CD14-positive monocyte (primary cell): ENCODE results near the gene MRGPRF. TPM values are rescaled to one million over a fixed set of nuclear protein-coding genes. Genes with fewer than 3 reads are reported as not detected.
A peak's percentile ranks its signal among the peaks of the same experiment; 100 is the strongest.

Experiments used
- DNase-seq, 3 donors: peaks; one replicate each; pipeline ENCODE4 v3.0.0-alpha.2; 2011 to 2022
- H2AFZ ChIP-seq: 2 replicates; pipeline ENCODE4 v1.6.0; 2012; ENCODE audit warnings: mild to moderate bottlenecking, low read depth, low read length, inconsistent platforms; ENCODE audit not compliant: insufficient read depth, poor library complexity, severe bottlenecking
- H3K27ac ChIP-seq, 2 donors: 1 replicate in 1 of 2; 2 replicates in 1 of 2; pipeline ENCODE4 v1.5.1; 2012 to 2013; ENCODE audit warnings: low read length in 2 of 2, control low read depth in 1 of 2, inconsistent platforms in 1 of 2, low read depth in 1 of 2, mild to moderate bottlenecking in 1 of 2
- H3K27me3 ChIP-seq, 2 donors: one replicate each; pipeline versions ENCODE4 v1.6.0 to v1.6.1; 2011 to 2013; ENCODE audit warnings: low read length in 2 of 2; ENCODE audit not compliant: control insufficient read depth in 2 of 2, insufficient read depth in 2 of 2
- H3K36me3 ChIP-seq, 2 donors: replicated peaks in 1 of 2; 1 replicate in 1 of 2; 2 replicates in 1 of 2; pipeline versions ENCODE4 v1.5.1 to v1.6.1; 2012 to 2013; ENCODE audit warnings: low read length in 2 of 2, control low read depth in 1 of 2, inconsistent platforms in 1 of 2, mild to moderate bottlenecking in 1 of 2; ENCODE audit not compliant: insufficient read depth in 2 of 2, control insufficient read depth in 1 of 2
- H3K4me1 ChIP-seq, 2 donors: 1 replicate in 1 of 2; 2 replicates in 1 of 2; pipeline versions ENCODE4 v1.5.1 to v1.6.1; 2012 to 2013; ENCODE audit warnings: low read length in 2 of 2, control low read depth in 1 of 2, inconsistent platforms in 1 of 2, mild to moderate bottlenecking in 1 of 2, moderate library complexity in 1 of 2; ENCODE audit not compliant: insufficient read depth in 2 of 2, control insufficient read depth in 1 of 2
- H3K4me2 ChIP-seq: replicated peaks from 2 replicates; pipeline ENCODE3; 2012; ENCODE audit warnings: low read length, moderate library complexity, mild to moderate bottlenecking; ENCODE audit not compliant: poor library complexity, severe bottlenecking; ENCODE audit errors: extremely low read depth
- H3K4me3 ChIP-seq, 3 experiments: fragments of 200-600 bp in 1 of 3; sonication (generic) in 1 of 3; replicated peaks in 1 of 3; 1 replicate in 2 of 3; 2 replicates in 1 of 3; pipeline ENCODE4 v1.5.1; 2011 to 2013; ENCODE audit warnings: low read length in 3 of 3, mild to moderate bottlenecking in 3 of 3, control low read depth in 2 of 3, low read depth in 2 of 3, inconsistent platforms in 1 of 3, moderate library complexity in 1 of 3
- H3K79me2 ChIP-seq: 2 replicates; pipeline ENCODE4 v1.6.0; 2012; ENCODE audit warnings: mild to moderate bottlenecking, control low read depth, inconsistent platforms, low read length, moderate library complexity; ENCODE audit not compliant: insufficient read depth
- H3K9ac ChIP-seq: 2 replicates; pipeline ENCODE4 v1.6.0; 2017; ENCODE audit warnings: low read length, mild to moderate bottlenecking; ENCODE audit not compliant: insufficient read depth, poor library complexity, severe bottlenecking
- H3K9me3 ChIP-seq, 2 donors: replicated peaks in 1 of 2; 1 replicate in 1 of 2; 2 replicates in 1 of 2; pipeline versions ENCODE4 v1.5.1 to v1.6.1; 2012 to 2013; ENCODE audit warnings: low read length in 2 of 2, control low read depth in 1 of 2; ENCODE audit not compliant: control insufficient read depth in 1 of 2, insufficient read depth in 1 of 2
- H4K20me1 ChIP-seq: 2 replicates; pipeline ENCODE4 v1.6.0; 2012; ENCODE audit warnings: mild to moderate bottlenecking, low read length, control low read depth, moderate library complexity; ENCODE audit not compliant: insufficient read depth
- H3K27ac Mint-ChIP-seq, 7 donors: one replicate each; pipeline ENCODE4 v1.8.0; 2020; ENCODE audit warnings: mild to moderate bottlenecking in 7 of 7, mixed read lengths in 7 of 7, moderate library complexity in 6 of 7, inconsistent platforms in 2 of 7
- H3K27me3 Mint-ChIP-seq, 3 donors: one replicate each; pipeline ENCODE4 v1.8.0; 2021 to 2022; ENCODE audit warnings: low read depth in 3 of 3, mild to moderate bottlenecking in 3 of 3, mixed read lengths in 3 of 3, moderate library complexity in 3 of 3, inconsistent platforms in 1 of 3
- H3K36me3 Mint-ChIP-seq, 2 donors: one replicate each; pipeline ENCODE4 v1.8.0; 2020; ENCODE audit warnings: mixed read lengths in 2 of 2, inconsistent platforms in 1 of 2, mild to moderate bottlenecking in 1 of 2
- H3K4me1 Mint-ChIP-seq: one replicate; pipeline ENCODE4 v1.8.0; 2020; ENCODE audit warnings: mild to moderate bottlenecking, mixed read lengths
- H3K4me3 Mint-ChIP-seq, 2 donors: one replicate each; pipeline ENCODE4 v1.8.0; 2020; ENCODE audit warnings: mild to moderate bottlenecking in 2 of 2, mixed read lengths in 2 of 2, moderate library complexity in 1 of 2
- H3K9me3 Mint-ChIP-seq, 7 donors: one replicate each; pipeline ENCODE4 v1.8.0; 2020 to 2022; ENCODE audit warnings: mixed read lengths in 7 of 7, mild to moderate bottlenecking in 6 of 7, moderate library complexity in 6 of 7, inconsistent platforms in 2 of 7
- WGBS: methylation state at CpG from one replicate; pipeline ENCODE4 v1.1.5; 2013; ENCODE audit warnings: missing lambda C conversion rate; ENCODE audit not compliant: insufficient coverage; 5-methylcytosine and 5-hydroxymethylcytosine counted together
- intact Hi-C, 2 donors: fragments of 100-400 bp; cut with micrococcal nuclease; formaldehyde crosslinking; loops; one replicate each; pipeline versions ENCODE4 v1.15.0 to v1.15.1; 2023
- polyA plus RNA-seq, 3 donors: library from polyadenylated mRNA; depleted of rRNA in 1 of 3; unstranded in 2 of 3; stranded (reverse) in 1 of 3; fragments of 300-500 nt in 2 of 3; fragments of >200 nt in 1 of 3; fragmentation: Illumina TruSeq in 2 of 3; gene quantifications; 1 replicate in 2 of 3; 2 replicates in 1 of 3; pipeline ENCODE4 v1.2.3, GENCODE V29; 2012 to 2021
- TF ChIP-seq, protein P1 (sequence below): fragments of 200-600 bp; IDR thresholded peaks from one replicate; pipeline ENCODE4 v1.8.0; 2022; ENCODE audit warnings: antibody characterized with exemption, mild to moderate bottlenecking

The MRGPRF gene
- polyA plus RNA-seq, 3 donors, result 0.22 to 0.23 TPM; not detected in 1

DNA sequence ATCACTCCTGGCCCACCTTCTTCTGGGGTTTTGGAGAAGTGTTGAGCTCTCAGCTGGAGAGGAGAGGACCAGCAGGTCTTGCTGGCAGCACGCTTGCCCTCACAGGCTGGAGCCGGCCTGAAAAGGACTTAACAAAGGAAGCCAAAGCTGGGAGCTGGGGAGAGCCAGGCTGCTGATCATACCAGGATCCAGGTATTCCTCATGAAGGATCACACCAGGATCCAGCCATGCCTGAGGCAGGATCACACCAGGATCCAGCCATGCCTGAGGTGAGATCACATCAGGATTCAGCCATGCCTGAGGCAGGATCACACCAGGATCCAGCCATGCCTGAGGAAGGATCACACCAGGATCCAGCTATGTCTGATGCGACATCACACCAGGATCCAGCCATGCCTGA is 49.3 kb downstream of the MRGPRF start:
- Histone ChIP-seq H3K27ac (no peak overlapping the region), H3K9ac (no peak overlapping the region), H3K4me2 (no peak overlapping the region), H3K4me1 (no peaks in the 10 kb centered on the region), H3K36me3 (no peaks in the 10 kb centered on the region), H3K27me3 (no peaks in the 10 kb centered on the region), H3K4me3 (no peak overlapping the region), H4K20me1 (no peaks in the 10 kb centered on the region), H3K9me3 (no peaks in the 10 kb centered on the region), H2AFZ (no peak overlapping the region), H3K79me2 (no peaks in the 10 kb centered on the region)
- intact Hi-C loops, result no loop called here
- whole genome bisulfite sequencing, result 100% methylated on average over 2 of the region's 3 CpGs
- Mint-ChIP-seq H3K36me3 (no peaks in the 10 kb centered on the region), H3K27ac (peak overlapping the region in 1 of 7 donors; percentile 23), H3K4me3 (no peak overlapping the region), H3K4me1 (peaks cover 7% of the 10 kb centered on the region), H3K27me3 (peaks cover 4 to 9% (median 4%) of the 10 kb centered on the region in 3 donors), H3K9me3 (peaks cover 0 to 6% (median 3%) of the 10 kb centered on the region in 7 donors)
- DNase-seq, result peak in 1 of 3 donors; percentile 21
- TF ChIP-seq, protein P1, sequence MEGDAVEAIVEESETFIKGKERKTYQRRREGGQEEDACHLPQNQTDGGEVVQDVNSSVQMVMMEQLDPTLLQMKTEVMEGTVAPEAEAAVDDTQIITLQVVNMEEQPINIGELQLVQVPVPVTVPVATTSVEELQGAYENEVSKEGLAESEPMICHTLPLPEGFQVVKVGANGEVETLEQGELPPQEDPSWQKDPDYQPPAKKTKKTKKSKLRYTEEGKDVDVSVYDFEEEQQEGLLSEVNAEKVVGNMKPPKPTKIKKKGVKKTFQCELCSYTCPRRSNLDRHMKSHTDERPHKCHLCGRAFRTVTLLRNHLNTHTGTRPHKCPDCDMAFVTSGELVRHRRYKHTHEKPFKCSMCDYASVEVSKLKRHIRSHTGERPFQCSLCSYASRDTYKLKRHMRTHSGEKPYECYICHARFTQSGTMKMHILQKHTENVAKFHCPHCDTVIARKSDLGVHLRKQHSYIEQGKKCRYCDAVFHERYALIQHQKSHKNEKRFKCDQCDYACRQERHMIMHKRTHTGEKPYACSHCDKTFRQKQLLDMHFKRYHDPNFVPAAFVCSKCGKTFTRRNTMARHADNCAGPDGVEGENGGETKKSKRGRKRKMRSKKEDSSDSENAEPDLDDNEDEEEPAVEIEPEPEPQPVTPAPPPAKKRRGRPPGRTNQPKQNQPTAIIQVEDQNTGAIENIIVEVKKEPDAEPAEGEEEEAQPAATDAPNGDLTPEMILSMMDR, result no peak

DNA sequence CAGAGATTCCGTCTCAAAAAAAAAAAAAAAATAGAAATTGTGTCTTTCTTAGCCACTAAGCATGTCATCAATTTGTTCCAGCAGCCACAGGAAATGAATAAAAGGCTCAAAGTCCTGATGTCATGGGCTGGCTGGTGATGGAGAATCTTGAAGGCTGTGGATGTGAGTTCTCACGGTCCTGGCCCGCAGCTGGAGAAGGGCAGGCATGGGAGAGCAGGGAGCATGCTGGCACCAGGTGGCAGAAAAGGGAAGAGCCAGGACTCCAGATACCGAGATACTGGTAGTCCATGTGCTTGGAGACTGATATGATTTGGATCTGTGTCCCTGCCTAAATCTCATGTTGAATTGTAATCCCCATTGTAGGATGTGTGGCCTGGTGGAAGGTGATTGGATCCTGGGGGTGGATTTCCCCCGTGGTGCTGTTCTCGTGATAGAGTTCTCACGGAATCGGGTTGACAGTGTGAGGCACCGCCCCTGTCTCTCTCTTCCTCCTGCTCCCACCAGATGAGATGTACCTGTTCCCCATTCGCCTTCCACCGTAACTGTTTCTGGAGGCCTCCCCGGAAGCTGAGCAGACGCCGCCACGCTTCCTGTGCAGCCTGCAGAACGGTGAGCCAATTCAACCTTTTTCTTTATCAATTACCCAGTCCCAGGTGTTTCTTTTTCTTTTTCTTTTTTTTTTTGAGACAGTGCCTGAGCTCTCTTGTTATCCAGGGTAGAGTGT is 50.4 kb downstream of the MRGPRF start:
- Histone ChIP-seq H4K20me1 (no peaks in the 10 kb centered on the region), H3K9ac (no peak overlapping the region), H3K27ac (no peak overlapping the region), H3K4me2 (no peak overlapping the region), H3K36me3 (no peaks in the 10 kb centered on the region), H3K27me3 (no peaks in the 10 kb centered on the region), H2AFZ (no peak overlapping the region), H3K79me2 (no peaks in the 10 kb centered on the region), H3K4me3 (no peak overlapping the region), H3K4me1 (no peaks in the 10 kb centered on the region), H3K9me3 (no peaks in the 10 kb centered on the region)
- WGBS, result 64% methylated on average over 14 of the region's 16 CpGs
- TF ChIP-seq, protein P1, result no peak
- H3K4me1 Mint-ChIP-seq, result peaks cover 7% of the 10 kb centered on the region
- H3K27ac Mint-ChIP-seq, result peak overlapping the region in 2 of 7 donors; percentile 13 to 57
- no peak overlapping the region for H3K4me3 Mint-ChIP-seq
- peaks cover 2 to 8% (median 4%) of the 10 kb centered on the region in 3 donors for H3K27me3 Mint-ChIP-seq
- H3K9me3 Mint-ChIP-seq, result peaks cover 0 to 7% (median 3%) of the 10 kb centered on the region in 7 donors
- no peaks in the 10 kb centered on the region for H3K36me3 Mint-ChIP-seq
- intact Hi-C loops, result no loop called here
- peak in 1 of 3 donors; percentile 28 for DNase-seq
